ENCODE data around the gene KIAA0825. TPM values are rescaled to one million over a fixed set of nuclear protein-coding genes. Genes with fewer than 3 reads are reported as not detected.

KIAA0825 gene
- total and polyA plus RNA-seq, 2 donors, result 0.87 to 3.1 TPM

DNA sequence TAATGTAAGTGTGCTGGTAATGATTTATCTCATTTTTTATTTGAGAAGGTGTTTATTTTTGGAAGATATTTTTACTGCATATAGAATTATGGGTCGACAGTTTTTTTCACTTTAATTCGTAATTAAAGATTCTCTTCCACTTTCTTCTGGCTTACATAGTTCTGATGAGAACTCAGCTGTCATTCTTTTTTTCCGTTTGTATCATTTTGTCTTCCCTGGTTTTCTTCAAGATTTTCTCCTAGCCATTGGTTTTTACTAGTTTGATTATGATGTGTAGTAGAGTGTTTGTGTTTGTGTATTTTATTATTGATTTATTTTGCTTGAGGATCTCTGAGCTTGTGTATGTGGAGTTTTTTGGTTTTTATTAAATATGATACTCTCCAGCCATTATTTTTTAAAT lies 21.8 kb upstream of the KIAA0825 start:
- Histone ChIP-seq H3K36me3 (ENCODE audit: control insufficient read depth in 2 of 2, insufficient read depth in 2 of 2, low read length in 1 of 2) (peaks cover 9 to 54% of the 10 kb centered on the region in 2 donors), H3K4me3 (ENCODE audit: low read length in 2 of 2) (no peak overlapping the region), H3K27ac (ENCODE audit: low read depth in 1 of 2, low read length in 1 of 2) (no peak overlapping the region), H3K9me3 (ENCODE audit: control insufficient read depth in 2 of 2, insufficient read depth in 1 of 2, low read length in 1 of 2) (peaks cover 2 to 21% of the 10 kb centered on the region in 2 donors), H3K27me3 (ENCODE audit: control insufficient read depth in 2 of 2, insufficient read depth in 1 of 2, low read length in 1 of 2) (no peaks in the 10 kb centered on the region), H3K4me1 (ENCODE audit: control insufficient read depth in 2 of 2, insufficient read depth in 2 of 2, low read length in 2 of 2) (no peaks in the 10 kb centered on the region)
- no peak for DNase-seq (ENCODE audit: low read depth in 6 of 9, low spot score in 9 of 9)
- 98% methylated on average over 3 of the region's 3 CpGs for WGBS

GRCh38 chr5:94632024-94632423 lies 13.6 kb upstream of the KIAA0825 start:
- no peak for DNase-seq (ENCODE audit: low read depth in 6 of 9, low spot score in 9 of 9)
- H3K36me3 ChIP-seq (ENCODE audit: control insufficient read depth in 2 of 2, insufficient read depth in 2 of 2, low read length in 1 of 2), result peaks cover 0 to 42% of the 10 kb centered on the region in 2 donors
- no peaks in the 10 kb centered on the region for H3K27me3 ChIP-seq (ENCODE audit: control insufficient read depth in 2 of 2, insufficient read depth in 1 of 2, low read length in 1 of 2)
- no peaks in the 10 kb centered on the region for H3K4me1 ChIP-seq (ENCODE audit: control insufficient read depth in 2 of 2, insufficient read depth in 2 of 2, low read length in 2 of 2)
- no peak overlapping the region for H3K4me3 ChIP-seq (ENCODE audit: low read length in 2 of 2)
- peaks cover 0 to 9% of the 10 kb centered on the region in 2 donors for H3K9me3 ChIP-seq (ENCODE audit: control insufficient read depth in 2 of 2, insufficient read depth in 1 of 2, low read length in 1 of 2)
- H3K27ac ChIP-seq (ENCODE audit: low read depth in 1 of 2, low read length in 1 of 2), result no peak overlapping the region
- 90% methylated on average over 2 of the region's 2 CpGs for WGBS

GRCh38 chr5:94627191-94627590 lies 8.8 kb upstream of the KIAA0825 start:
- no peak overlapping the region for H3K27ac ChIP-seq (ENCODE audit: low read depth in 1 of 2, low read length in 1 of 2)
- no peak overlapping the region for H3K4me3 ChIP-seq (ENCODE audit: low read length in 2 of 2)
- no peaks in the 10 kb centered on the region for H3K27me3 ChIP-seq (ENCODE audit: control insufficient read depth in 2 of 2, insufficient read depth in 1 of 2, low read length in 1 of 2)
- H3K4me1 ChIP-seq (ENCODE audit: control insufficient read depth in 2 of 2, insufficient read depth in 2 of 2, low read length in 2 of 2), result no peaks in the 10 kb centered on the region
- no peaks in the 10 kb centered on the region for H3K9me3 ChIP-seq (ENCODE audit: control insufficient read depth in 2 of 2, insufficient read depth in 1 of 2, low read length in 1 of 2)
- peaks cover 0 to 24% of the 10 kb centered on the region in 2 donors for H3K36me3 ChIP-seq (ENCODE audit: control insufficient read depth in 2 of 2, insufficient read depth in 2 of 2, low read length in 1 of 2)
- DNase-seq (ENCODE audit: low read depth in 6 of 9, low spot score in 9 of 9), result no peak
- WGBS, result 97% methylated on average over 1 of the region's 1 CpG

GRCh38 chr5:94623877-94624276 lies 5.5 kb upstream of the KIAA0825 start:
- no peak overlapping the region for H3K4me3 ChIP-seq (ENCODE audit: low read length in 2 of 2)
- 94% methylated on average over 2 of the region's 2 CpGs for WGBS

GRCh38 chr5:94623011-94623410 lies 4.6 kb upstream of the KIAA0825 start:
- H3K27ac ChIP-seq (ENCODE audit: low read depth in 1 of 2, low read length in 1 of 2), result no peak overlapping the region

More at GRCh38 chr5:94623877-94624276, 5.5 kb upstream of the KIAA0825 start:
- Histone ChIP-seq H3K4me1 (ENCODE audit: control insufficient read depth in 2 of 2, insufficient read depth in 2 of 2, low read length in 2 of 2) (peaks cover 0 to 11% of the 10 kb centered on the region in 2 donors), H3K36me3 (ENCODE audit: control insufficient read depth in 2 of 2, insufficient read depth in 2 of 2, low read length in 1 of 2) (no peaks in the 10 kb centered on the region), H3K27me3 (ENCODE audit: control insufficient read depth in 2 of 2, insufficient read depth in 1 of 2, low read length in 1 of 2) (no peaks in the 10 kb centered on the region), H3K9me3 (ENCODE audit: control insufficient read depth in 2 of 2, insufficient read depth in 1 of 2, low read length in 1 of 2) (no peaks in the 10 kb centered on the region), H3K27ac (ENCODE audit: low read depth in 1 of 2, low read length in 1 of 2) (no peak overlapping the region)
- no peak for DNase-seq (ENCODE audit: low read depth in 6 of 9, low spot score in 9 of 9)

DNA sequence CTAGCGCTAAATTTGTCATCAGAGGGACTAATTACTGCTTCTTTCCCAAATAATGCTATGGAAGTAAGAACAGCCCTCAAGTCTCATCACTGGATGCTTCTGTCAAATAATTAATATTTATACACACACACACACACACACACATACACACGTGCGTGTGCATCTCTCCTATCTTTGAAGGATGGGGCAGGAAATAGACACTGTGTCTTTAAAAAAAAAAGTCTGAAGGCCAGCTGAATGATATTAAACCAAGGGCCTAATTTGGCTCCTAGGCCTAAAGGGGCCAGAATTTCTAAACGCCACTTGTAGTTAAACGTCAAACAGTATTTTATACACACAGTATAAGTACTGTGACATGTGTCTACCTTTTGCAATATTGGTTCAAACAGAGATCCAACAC lies 3.4 kb upstream of the KIAA0825 start:
- H3K4me3 ChIP-seq (ENCODE audit: low read length in 2 of 2), result no peak overlapping the region
- no peaks in the 10 kb centered on the region for H3K27me3 ChIP-seq (ENCODE audit: control insufficient read depth in 2 of 2, insufficient read depth in 1 of 2, low read length in 1 of 2)
- no peak overlapping the region for H3K27ac ChIP-seq (ENCODE audit: low read depth in 1 of 2, low read length in 1 of 2)
- H3K4me1 ChIP-seq (ENCODE audit: control insufficient read depth in 2 of 2, insufficient read depth in 2 of 2, low read length in 2 of 2), result peaks cover 3 to 14% of the 10 kb centered on the region in 2 donors
- 95% methylated on average over 5 of the region's 5 CpGs for WGBS
- H3K9me3 ChIP-seq (ENCODE audit: control insufficient read depth in 2 of 2, insufficient read depth in 1 of 2, low read length in 1 of 2), result no peaks in the 10 kb centered on the region
- DNase-seq (ENCODE audit: low read depth in 6 of 9, low spot score in 9 of 9), result no peak
- no peaks in the 10 kb centered on the region for H3K36me3 ChIP-seq (ENCODE audit: control insufficient read depth in 2 of 2, insufficient read depth in 2 of 2, low read length in 1 of 2)

More at GRCh38 chr5:94623011-94623410, 4.6 kb upstream of the KIAA0825 start:
- H3K9me3 ChIP-seq (ENCODE audit: control insufficient read depth in 2 of 2, insufficient read depth in 1 of 2, low read length in 1 of 2), result no peaks in the 10 kb centered on the region
- no peaks in the 10 kb centered on the region for H3K27me3 ChIP-seq (ENCODE audit: control insufficient read depth in 2 of 2, insufficient read depth in 1 of 2, low read length in 1 of 2)
- H3K36me3 ChIP-seq (ENCODE audit: control insufficient read depth in 2 of 2, insufficient read depth in 2 of 2, low read length in 1 of 2), result no peaks in the 10 kb centered on the region
- no peak overlapping the region for H3K4me3 ChIP-seq (ENCODE audit: low read length in 2 of 2)
- H3K4me1 ChIP-seq (ENCODE audit: control insufficient read depth in 2 of 2, insufficient read depth in 2 of 2, low read length in 2 of 2), result peaks cover 0 to 11% of the 10 kb centered on the region in 2 donors
- no peak for DNase-seq (ENCODE audit: low read depth in 6 of 9, low spot score in 9 of 9)

GRCh38 chr5:94620256-94620655 lies 1.9 kb upstream of the KIAA0825 start:
- Histone ChIP-seq H3K36me3 (ENCODE audit: control insufficient read depth in 2 of 2, insufficient read depth in 2 of 2, low read length in 1 of 2) (no peaks in the 10 kb centered on the region), H3K4me1 (ENCODE audit: control insufficient read depth in 2 of 2, insufficient read depth in 2 of 2, low read length in 2 of 2) (peaks cover 3 to 14% of the 10 kb centered on the region in 2 donors), H3K27ac (ENCODE audit: low read depth in 1 of 2, low read length in 1 of 2) (no peak overlapping the region), H3K27me3 (ENCODE audit: control insufficient read depth in 2 of 2, insufficient read depth in 1 of 2, low read length in 1 of 2) (no peaks in the 10 kb centered on the region), H3K4me3 (ENCODE audit: low read length in 2 of 2) (no peak overlapping the region), H3K9me3 (ENCODE audit: control insufficient read depth in 2 of 2, insufficient read depth in 1 of 2, low read length in 1 of 2) (no peaks in the 10 kb centered on the region)
- DNase-seq (ENCODE audit: low read depth in 6 of 9, low spot score in 9 of 9), result no peak
- WGBS, result 97% methylated on average over 5 of the region's 5 CpGs

DNA sequence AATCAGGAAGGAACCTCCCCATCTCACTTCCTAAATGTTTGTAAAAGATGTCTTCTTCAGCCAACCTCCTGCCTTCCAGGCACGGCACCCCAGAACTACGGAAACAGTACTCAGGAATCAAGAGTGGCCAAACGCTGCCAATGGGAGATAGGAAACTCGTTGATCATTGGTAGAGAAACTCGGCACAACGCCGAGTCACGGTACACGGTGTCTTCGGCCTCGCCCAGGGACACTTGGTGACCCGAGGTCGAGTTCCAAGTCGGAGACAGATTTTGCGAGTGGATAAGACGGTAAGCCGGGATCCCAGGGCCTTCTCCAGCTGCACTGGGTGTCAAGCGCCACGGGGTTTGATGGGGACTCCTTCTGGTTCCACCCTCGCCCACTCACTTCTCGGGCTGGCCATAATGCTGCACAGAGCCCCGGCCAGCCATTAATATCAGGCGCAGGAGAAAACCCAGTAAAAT lies 343 bp downstream of the KIAA0825 start:
- Histone ChIP-seq H3K4me3 (ENCODE audit: low read length in 2 of 2) (peak overlapping the region; percentile 68 to 91), H3K36me3 (ENCODE audit: control insufficient read depth in 2 of 2, insufficient read depth in 2 of 2, low read length in 1 of 2) (no peaks in the 10 kb centered on the region), H3K9me3 (ENCODE audit: control insufficient read depth in 2 of 2, insufficient read depth in 1 of 2, low read length in 1 of 2) (no peaks in the 10 kb centered on the region), H3K27me3 (ENCODE audit: control insufficient read depth in 2 of 2, insufficient read depth in 1 of 2, low read length in 1 of 2) (no peaks in the 10 kb centered on the region), H3K27ac (ENCODE audit: low read depth in 1 of 2, low read length in 1 of 2) (peak overlapping the region in 1 of 2 donors; percentile 92), H3K4me1 (ENCODE audit: control insufficient read depth in 2 of 2, insufficient read depth in 2 of 2, low read length in 2 of 2) (peaks cover 3 to 14% of the 10 kb centered on the region in 2 donors)
- DNase-seq (ENCODE audit: low read depth in 6 of 9, low spot score in 9 of 9), result peak in 1 of 9 donors; percentile 16
- WGBS, result under 1% methylated on average over 23 of the region's 23 CpGs

GRCh38 chr5:94615862-94616261 lies 2.5 kb downstream of the KIAA0825 start:
- Histone ChIP-seq H3K4me3 (ENCODE audit: low read length in 2 of 2) (no peak overlapping the region), H3K27me3 (ENCODE audit: control insufficient read depth in 2 of 2, insufficient read depth in 1 of 2, low read length in 1 of 2) (no peaks in the 10 kb centered on the region), H3K4me1 (ENCODE audit: control insufficient read depth in 2 of 2, insufficient read depth in 2 of 2, low read length in 2 of 2) (peaks cover 3 to 8% of the 10 kb centered on the region in 2 donors), H3K9me3 (ENCODE audit: control insufficient read depth in 2 of 2, insufficient read depth in 1 of 2, low read length in 1 of 2) (no peaks in the 10 kb centered on the region), H3K27ac (ENCODE audit: low read depth in 1 of 2, low read length in 1 of 2) (no peak overlapping the region), H3K36me3 (ENCODE audit: control insufficient read depth in 2 of 2, insufficient read depth in 2 of 2, low read length in 1 of 2) (no peaks in the 10 kb centered on the region)
- WGBS, result 97% methylated on average over 3 of the region's 3 CpGs
- DNase-seq (ENCODE audit: low read depth in 6 of 9, low spot score in 9 of 9), result no peak

Data from thymus (tissue), 11 donors.